Measurements from ENCODE around the gene PEAK1.
"Not testable (repeated sequence)": the region's sequence is repeated elsewhere in the genome, so short reads cannot be mapped to it uniquely, and the experiment has no call there.

The PEAK1 gene

DNA sequence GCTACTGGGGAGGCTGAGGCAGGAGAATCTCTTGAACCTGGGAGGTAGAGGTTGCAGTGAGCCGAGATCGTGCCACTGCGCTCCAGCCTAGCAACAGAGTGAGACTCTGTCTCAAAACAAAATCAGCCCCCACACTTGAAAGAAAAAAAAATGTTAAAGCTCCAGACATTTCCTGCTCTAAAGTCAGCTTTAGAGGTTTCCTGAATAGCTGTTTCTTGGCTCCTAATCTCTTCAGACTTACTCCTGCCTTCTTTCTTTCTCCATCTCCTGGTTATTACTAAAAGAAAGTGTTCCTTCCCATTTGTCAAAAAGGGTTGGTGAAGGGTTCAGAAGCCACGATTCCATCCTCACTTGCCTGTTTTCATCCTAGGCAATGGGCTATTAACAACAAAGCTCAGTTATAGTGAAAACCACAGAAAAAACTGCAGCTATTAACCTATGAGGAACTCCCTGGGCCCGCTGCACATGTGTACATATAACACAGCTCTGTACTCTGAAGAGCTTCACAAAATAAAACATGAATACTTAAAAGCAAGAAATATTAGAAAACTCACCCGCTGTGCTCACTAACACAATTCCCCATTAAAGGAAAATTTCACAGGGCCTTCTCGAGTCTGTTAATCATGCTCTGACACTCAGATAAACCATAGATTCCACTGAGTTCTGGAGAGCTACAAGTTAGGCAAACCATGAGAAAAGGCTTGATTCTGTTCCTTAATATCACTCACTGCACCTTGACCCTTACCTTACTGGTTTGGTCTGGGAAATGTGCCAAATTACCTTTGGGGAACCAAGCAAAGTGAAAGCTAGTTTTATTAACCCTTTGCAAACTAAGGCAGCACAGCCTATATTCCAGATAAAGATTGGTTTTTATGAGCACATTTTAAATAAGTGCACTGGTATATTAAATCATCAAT, 259.1 kb downstream of the PEAK1 start:
- no peak for DNase-seq
- Mint-ChIP-seq H3K4me1 (peaks cover 24 to 51% of the 10 kb centered on the region in 2 donors), H3K4me3 (peak overlapping the region; percentile 49), H3K27me3 (no peaks in the 10 kb centered on the region), H3K27ac (peak overlapping the region; percentile 81), H3K36me3 (peaks cover 5 to 22% of the 10 kb centered on the region in 2 donors), H3K9me3 (no peaks in the 10 kb centered on the region)
- ATAC-seq (replicated peaks): peak; percentile 77 to 79

DNA sequence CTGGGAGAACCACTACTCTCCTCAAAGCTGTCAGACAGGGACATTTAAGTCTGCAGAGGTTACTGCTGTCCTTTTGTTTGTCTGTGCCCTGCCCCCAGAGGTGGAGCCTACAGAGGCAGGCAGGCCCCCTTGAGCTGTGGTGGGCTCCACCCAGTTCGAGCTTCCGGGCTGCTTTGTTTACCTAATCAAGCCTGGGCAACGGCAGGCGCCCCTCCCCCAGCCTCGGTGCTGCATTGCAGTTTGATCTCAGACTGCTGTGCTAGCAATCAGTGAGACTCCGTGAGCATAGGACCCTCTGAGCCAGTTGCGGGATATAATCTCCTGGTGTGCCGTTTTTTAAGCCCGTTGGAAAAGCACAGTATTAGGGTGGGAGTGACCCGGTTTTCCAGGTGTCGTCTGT, 263.9 kb downstream of the PEAK1 start:
- not testable (repeated sequence) for H3K27me3 Mint-ChIP-seq; H3K4me3 Mint-ChIP-seq; H3K27ac Mint-ChIP-seq; ATAC-seq (replicated peaks); DNase-seq; H3K9me3 Mint-ChIP-seq
- Mint-ChIP-seq H3K36me3 (peaks cover 10 to 23% of the 10 kb centered on the region in 2 donors), H3K4me1 (peaks cover 11 to 18% of the 10 kb centered on the region in 2 donors)

DNA sequence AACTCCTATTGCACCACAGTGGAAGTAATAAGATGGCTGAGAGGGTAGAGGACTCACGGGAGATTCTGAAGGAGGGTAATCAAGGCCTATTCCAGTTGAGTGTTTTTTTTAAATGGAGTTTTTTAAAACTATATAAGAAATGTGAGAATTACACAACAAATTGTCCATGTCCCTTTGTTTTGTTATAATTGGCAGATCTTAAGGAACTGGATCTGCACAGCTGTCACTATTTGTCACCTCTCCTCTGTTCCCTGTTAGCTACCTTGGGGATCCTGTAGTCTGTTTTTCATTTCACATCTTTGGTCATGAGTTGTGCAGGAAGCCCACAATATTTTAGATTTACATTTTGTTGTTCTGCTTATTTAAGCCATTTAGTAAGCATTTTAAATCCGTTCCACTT, 271.7 kb downstream of the PEAK1 start:
- Mint-ChIP-seq H3K9me3 (peaks cover 2 to 3% of the 10 kb centered on the region in 2 donors), H3K4me3 (no peak overlapping the region), H3K4me1 (peaks cover 0 to 4% of the 10 kb centered on the region in 2 donors), H3K27me3 (no peaks in the 10 kb centered on the region), H3K36me3 (peaks cover 18 to 21% of the 10 kb centered on the region in 2 donors), H3K27ac (no peak overlapping the region)
- no peak for DNase-seq
- ATAC-seq (replicated peaks): no peak

DNA sequence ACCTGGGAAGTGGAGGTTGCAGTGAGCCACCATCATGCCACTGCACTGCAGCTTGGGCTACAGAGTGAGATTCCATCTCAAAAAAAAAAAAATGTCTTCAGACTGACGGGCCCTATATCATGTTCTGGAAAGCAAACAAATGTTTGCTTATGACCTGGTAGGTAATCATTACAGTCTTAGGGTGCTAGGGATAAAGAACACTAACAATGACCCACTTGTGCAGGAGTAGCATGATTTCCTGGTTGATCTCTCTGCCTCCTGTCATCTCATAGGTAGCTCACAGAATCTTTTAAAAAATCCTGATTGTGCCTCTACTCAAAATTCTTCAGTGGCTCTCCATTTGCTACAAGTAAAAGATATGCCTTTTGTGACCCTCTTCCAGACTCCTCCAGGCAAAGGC, 274.5 kb downstream of the PEAK1 start:
- H3K27ac Mint-ChIP-seq: no peak overlapping the region
- H3K9me3 Mint-ChIP-seq: peaks cover 4 to 7% of the 10 kb centered on the region in 2 donors
- DNase-seq: no peak
- H3K36me3 Mint-ChIP-seq: peaks cover 36 to 49% of the 10 kb centered on the region in 2 donors
- no peak for ATAC-seq (replicated peaks)
- peaks cover 0 to 4% of the 10 kb centered on the region in 2 donors for H3K4me1 Mint-ChIP-seq
- H3K4me3 Mint-ChIP-seq: no peak overlapping the region
- no peaks in the 10 kb centered on the region for H3K27me3 Mint-ChIP-seq

DNA sequence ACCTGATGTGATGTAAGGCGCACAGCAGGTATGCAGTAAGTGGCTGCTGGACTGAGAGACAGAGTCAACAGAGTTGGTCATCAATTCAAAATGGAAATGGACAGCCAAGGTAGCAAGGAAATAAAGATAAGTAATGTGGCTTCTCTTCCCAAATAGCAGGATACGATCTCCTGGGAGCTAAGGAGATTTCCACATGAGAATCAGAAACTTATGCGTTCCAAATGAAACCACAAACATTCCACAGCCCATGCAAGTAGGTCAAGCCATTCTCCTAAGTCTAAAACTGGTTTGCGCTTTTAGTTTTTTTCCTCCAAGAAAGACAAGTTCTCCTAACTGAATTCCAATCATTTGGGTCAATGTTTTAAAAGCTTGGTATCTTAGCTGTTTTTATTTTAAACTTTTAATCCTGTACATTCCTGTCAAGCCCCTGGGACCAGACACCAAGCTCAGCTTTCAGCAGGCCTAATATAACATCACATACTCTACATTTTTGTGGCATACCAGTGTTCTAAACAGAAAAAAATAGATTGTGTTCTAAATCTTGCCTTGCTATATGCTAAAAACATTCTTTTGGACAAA, 275.3 kb downstream of the PEAK1 start:
- peaks cover 4 to 7% of the 10 kb centered on the region in 2 donors for H3K9me3 Mint-ChIP-seq
- H3K36me3 Mint-ChIP-seq: peaks cover 40 to 52% of the 10 kb centered on the region in 2 donors
- H3K4me1 Mint-ChIP-seq: peaks cover 0 to 4% of the 10 kb centered on the region in 2 donors
- peak overlapping the region; percentile 26 for H3K27ac Mint-ChIP-seq
- H3K4me3 Mint-ChIP-seq: no peak overlapping the region
- ATAC-seq (replicated peaks) (no peak), DNase-seq (no peak)
- H3K27me3 Mint-ChIP-seq: no peaks in the 10 kb centered on the region

DNA sequence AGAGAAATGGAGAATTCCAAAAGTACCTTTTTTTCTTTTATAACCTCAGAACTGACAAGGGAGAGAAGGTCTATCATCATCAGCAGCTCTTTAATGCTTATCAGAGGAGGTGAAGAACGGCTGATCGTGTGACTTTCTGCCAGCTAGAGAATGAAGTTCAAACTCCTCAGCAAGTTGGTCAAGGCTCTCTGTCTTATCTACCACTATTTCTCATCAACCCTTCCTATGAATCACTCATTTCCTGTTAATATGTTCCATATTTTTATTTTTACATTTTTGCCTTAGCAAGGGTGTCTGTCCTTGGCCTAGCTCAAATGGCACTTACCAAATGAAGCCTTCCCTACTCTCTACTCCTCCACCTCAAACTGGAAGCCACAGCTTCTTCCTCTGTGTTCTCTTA, 275.9 kb downstream of the PEAK1 start:
- no peak overlapping the region for H3K27ac Mint-ChIP-seq
- H3K9me3 Mint-ChIP-seq: peaks cover 4 to 7% of the 10 kb centered on the region in 2 donors
- no peak for DNase-seq
- peaks cover 38 to 58% of the 10 kb centered on the region in 2 donors for H3K36me3 Mint-ChIP-seq
- H3K4me1 Mint-ChIP-seq: peaks cover 0 to 4% of the 10 kb centered on the region in 2 donors
- no peak for ATAC-seq (replicated peaks)
- no peaks in the 10 kb centered on the region for H3K27me3 Mint-ChIP-seq
- no peak overlapping the region for H3K4me3 Mint-ChIP-seq

DNA sequence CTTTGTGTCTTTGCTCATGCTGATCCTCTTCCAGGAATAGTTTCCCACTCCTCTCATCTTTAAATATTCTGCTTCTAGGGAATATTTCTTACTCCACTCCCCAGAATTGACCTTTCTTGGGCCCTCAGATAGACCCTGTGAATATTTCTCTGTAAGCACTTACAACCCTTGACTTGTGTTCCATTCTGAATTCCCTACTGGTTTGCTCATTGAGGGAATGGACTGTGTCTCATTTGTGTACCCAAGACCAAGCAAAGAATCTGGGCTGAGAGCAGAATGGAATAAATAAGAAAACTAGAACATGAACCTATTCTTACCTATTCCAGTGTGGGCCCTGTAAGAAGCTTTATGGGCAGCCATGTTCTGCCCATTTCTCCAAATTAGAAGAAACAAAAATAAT, 276.3 kb downstream of the PEAK1 start:
- H3K9me3 Mint-ChIP-seq: peaks cover 4 to 7% of the 10 kb centered on the region in 2 donors
- H3K27ac Mint-ChIP-seq: no peak overlapping the region
- DNase-seq: no peak
- H3K27me3 Mint-ChIP-seq: no peaks in the 10 kb centered on the region
- H3K4me3 Mint-ChIP-seq: no peak overlapping the region
- H3K4me1 Mint-ChIP-seq: peaks cover 0 to 4% of the 10 kb centered on the region in 2 donors
- H3K36me3 Mint-ChIP-seq: peaks cover 41 to 60% of the 10 kb centered on the region in 2 donors
- no peak for ATAC-seq (replicated peaks)

DNA sequence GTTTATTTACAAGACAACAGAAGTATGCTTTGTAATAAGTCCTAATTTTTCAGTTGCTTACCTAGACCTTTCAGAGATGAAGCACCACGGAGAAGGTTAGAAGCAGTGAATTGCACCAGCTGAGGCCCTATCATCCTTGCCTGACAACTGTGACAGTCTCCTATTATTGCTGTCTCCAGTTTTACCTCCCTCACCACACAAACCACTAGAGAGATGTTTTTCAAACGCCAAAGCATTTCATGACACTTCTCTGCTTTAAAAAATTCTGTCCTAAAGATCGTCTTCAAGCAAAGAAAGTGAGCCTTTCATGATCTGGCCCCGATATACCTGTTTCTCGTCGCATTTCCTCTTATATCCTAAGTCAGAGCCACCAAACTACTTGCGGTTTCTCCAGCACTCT, 276.7 kb downstream of the PEAK1 start:
- Mint-ChIP-seq H3K27ac (no peak overlapping the region), H3K36me3 (peaks cover 41 to 60% of the 10 kb centered on the region in 2 donors), H3K4me1 (peaks cover 0 to 4% of the 10 kb centered on the region in 2 donors)

DNA sequence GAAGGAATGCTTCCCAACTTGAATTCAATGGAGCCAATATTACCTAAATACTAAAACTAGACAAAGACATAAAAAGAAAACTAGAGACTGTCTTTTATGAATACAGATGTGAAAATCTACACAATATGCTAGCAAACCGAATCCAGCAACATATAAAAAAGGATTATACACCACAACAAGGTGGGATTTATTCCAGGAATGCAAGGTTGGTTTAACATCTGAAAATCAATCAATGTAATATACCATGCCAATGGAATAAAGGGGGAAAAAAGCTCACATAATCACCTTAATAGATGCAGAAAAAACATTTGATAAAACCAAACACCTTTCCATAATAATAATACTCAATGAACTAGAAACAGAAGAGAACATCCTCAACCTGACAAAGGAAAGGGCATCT, 279.7 kb downstream of the PEAK1 start:
- DNase-seq (no peak), ATAC-seq (replicated peaks) (no peak)
- Mint-ChIP-seq H3K9me3 (peaks cover 9 to 16% of the 10 kb centered on the region in 2 donors), H3K4me3 (no peak overlapping the region), H3K27ac (no peak overlapping the region), H3K4me1 (peaks cover 6 to 7% of the 10 kb centered on the region in 2 donors), H3K36me3 (peaks cover 48 to 73% of the 10 kb centered on the region in 2 donors), H3K27me3 (no peaks in the 10 kb centered on the region)

More for the DNA sequence above, 276.7 kb downstream of the PEAK1 start:
- no peak for ATAC-seq (replicated peaks)
- peaks cover 4 to 7% of the 10 kb centered on the region in 2 donors for H3K9me3 Mint-ChIP-seq
- H3K4me3 Mint-ChIP-seq: no peak overlapping the region
- no peak for DNase-seq
- no peaks in the 10 kb centered on the region for H3K27me3 Mint-ChIP-seq

DNA sequence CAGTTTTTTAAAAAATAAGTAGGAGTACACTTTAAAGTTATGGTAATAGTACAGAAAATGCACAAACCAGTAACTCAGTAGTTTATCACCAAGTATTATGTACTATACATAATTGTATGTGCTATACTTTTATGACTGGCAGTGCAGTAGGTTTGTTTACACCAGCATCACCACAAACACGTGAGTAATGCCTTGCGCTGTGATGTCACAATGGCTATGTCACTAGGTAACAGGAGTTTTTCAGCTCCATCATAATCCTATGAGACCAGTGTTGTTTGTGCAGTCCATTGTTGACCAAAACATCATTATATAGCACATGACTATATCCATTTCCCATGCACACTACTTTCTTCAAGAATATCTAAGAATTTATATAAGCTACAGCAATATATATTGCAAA, 280.6 kb downstream of the PEAK1 start:
- Mint-ChIP-seq H3K4me3 (no peak overlapping the region), H3K9me3 (peaks cover 9 to 16% of the 10 kb centered on the region in 2 donors), H3K4me1 (peaks cover 6 to 7% of the 10 kb centered on the region in 2 donors), H3K27ac (no peak overlapping the region), H3K36me3 (peaks cover 47 to 72% of the 10 kb centered on the region in 2 donors), H3K27me3 (no peaks in the 10 kb centered on the region)
- DNase-seq: no peak
- ATAC-seq (replicated peaks): no peak

DNA sequence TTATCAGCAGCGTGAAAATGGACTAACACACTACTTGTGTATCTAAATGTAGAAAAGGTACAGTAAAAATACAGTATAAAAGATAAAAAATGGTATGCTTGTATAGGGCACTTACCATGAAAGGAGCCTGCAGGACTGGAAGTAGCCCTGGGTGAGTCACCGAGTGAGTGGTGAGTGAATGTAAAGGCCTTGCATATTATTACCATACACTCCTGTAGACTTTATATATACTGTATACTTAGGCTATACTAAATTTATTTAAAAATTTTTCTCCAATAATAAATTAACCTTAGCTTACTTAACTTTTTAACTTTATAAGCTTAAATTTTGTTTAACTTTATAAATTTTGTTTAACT, 281.8 kb downstream of the PEAK1 start:
- ATAC-seq (replicated peaks) (no peak), DNase-seq (no peak)
- Mint-ChIP-seq H3K27me3 (no peaks in the 10 kb centered on the region), H3K4me3 (no peak overlapping the region), H3K4me1 (peaks cover 2 to 6% of the 10 kb centered on the region in 2 donors), H3K9me3 (peaks cover 9 to 13% of the 10 kb centered on the region in 2 donors), H3K36me3 (peaks cover 42 to 65% of the 10 kb centered on the region in 2 donors), H3K27ac (no peak overlapping the region)

DNA sequence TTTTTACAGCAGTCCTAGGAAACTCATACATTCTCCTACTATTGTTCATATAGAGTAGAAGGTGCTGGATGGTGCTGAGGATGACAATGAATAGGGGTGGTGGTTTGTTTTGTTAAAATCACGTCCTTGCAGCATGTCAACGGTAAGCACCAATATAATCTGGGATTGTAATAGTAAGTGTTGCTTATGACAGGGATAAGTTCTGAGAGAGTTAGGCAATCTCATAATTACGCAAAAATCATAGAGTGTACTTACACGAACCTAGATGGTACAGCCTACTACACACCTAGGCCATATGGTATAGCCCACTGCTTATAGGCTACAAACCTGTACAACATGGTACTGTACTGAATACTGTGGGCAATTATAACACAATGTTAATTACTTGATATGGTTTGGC, 284.7 kb downstream of the PEAK1 start:
- no peaks in the 10 kb centered on the region for H3K27me3 Mint-ChIP-seq
- H3K36me3 Mint-ChIP-seq: peaks cover 32 to 52% of the 10 kb centered on the region in 2 donors
- peaks cover 2 to 6% of the 10 kb centered on the region in 2 donors for H3K4me1 Mint-ChIP-seq
- H3K9me3 Mint-ChIP-seq: peaks cover 4 to 9% of the 10 kb centered on the region in 2 donors
- no peak overlapping the region for H3K27ac Mint-ChIP-seq
- ATAC-seq (replicated peaks): no peak
- no peak for DNase-seq
- H3K4me3 Mint-ChIP-seq: no peak overlapping the region

DNA sequence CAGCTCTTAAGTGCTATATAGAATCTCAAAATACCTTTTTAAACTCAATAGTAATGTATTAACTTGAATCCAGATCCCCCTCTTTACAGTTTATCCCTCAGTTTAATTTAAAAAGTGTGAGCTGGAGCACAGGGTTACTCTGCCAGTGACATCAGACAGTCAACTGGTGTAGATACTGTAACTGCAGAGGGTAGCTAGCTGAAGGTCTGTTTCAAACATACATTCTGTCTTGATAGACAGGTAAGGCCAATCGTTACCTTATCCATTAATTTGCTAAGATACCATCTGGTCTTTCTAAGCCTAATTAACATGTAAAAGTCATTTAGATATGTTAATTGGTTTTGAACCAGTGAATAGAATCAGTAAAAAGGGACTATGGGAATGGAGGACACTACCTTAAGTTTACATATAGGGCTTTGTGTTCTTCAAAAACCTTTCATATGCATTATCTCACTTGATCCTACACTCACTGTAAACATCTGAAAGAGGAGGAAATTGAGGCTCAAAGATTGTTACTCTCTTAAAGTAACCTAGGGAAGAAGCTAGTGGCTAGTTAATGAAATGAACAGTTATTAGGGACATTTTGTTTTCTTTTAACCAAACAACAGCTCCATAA, 289.5 kb downstream of the PEAK1 start:
- no peaks in the 10 kb centered on the region for H3K9me3 Mint-ChIP-seq
- no peak overlapping the region for H3K27ac Mint-ChIP-seq
- H3K4me1 Mint-ChIP-seq: peaks cover 0 to 16% of the 10 kb centered on the region in 2 donors
- H3K27me3 Mint-ChIP-seq: no peaks in the 10 kb centered on the region
- H3K36me3 Mint-ChIP-seq: peaks cover 23 to 43% of the 10 kb centered on the region in 2 donors
- ATAC-seq (replicated peaks): no peak
- H3K4me3 Mint-ChIP-seq: no peak overlapping the region
- no peak for DNase-seq

DNA sequence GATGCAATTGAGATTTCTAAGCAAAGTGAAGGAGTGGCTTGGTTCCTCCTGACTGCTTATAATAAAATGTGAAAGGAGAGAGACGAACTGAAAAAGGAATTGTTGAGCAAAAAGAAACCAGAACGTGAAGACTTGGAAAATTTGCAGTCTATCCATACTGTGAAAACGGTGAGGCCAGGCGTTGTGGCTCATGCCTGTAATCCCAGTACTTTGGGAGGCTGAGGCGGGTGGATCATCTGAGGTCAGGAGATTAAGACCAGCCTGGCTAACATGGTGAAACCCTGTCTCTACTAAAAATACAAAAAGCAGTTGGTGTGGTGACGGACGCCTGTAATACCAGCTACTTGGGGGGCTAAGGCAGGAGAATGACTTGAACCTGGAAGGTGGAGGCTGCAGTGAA, 292.3 kb downstream of the PEAK1 start:
- H3K4me3 Mint-ChIP-seq: no peak overlapping the region
- H3K27me3 Mint-ChIP-seq: no peaks in the 10 kb centered on the region
- ATAC-seq (replicated peaks) (no peak), DNase-seq (no peak)
- no peaks in the 10 kb centered on the region for H3K9me3 Mint-ChIP-seq
- peaks cover 16 to 29% of the 10 kb centered on the region in 2 donors for H3K36me3 Mint-ChIP-seq
- H3K4me1 Mint-ChIP-seq: peaks cover 16 to 41% of the 10 kb centered on the region in 2 donors
- no peak overlapping the region for H3K27ac Mint-ChIP-seq
